ENCODE results near the gene AHSG. TPM values are rescaled to one million over a fixed set of nuclear protein-coding genes. Genes with fewer than 3 reads are reported as not detected.

AHSG gene
- total RNA-seq, 1 donor from 2014 or later, result not detected

Other genes with a start within 250 kb of the AHSG start
- gene CRYGS, start 68.7 kb upstream of the AHSG start, total RNA-seq, result 3.1 TPM
- 13.1 TPM for gene TBCCD1, start 45.7 kb upstream of the AHSG start, total RNA-seq
- 47.0 TPM for gene DNAJB11, start 42.3 kb upstream of the AHSG start, total RNA-seq
- not detected for gene FETUB, start 27.3 kb downstream of the AHSG start, total RNA-seq
- not detected for gene HRG, start 53.0 kb downstream of the AHSG start, total RNA-seq
- gene KNG1, start 104.3 kb downstream of the AHSG start, total RNA-seq, result not detected
- gene EIF4A2, start 170.5 kb downstream of the AHSG start, total RNA-seq, result 237 TPM
- gene RFC4, start 193.4 kb downstream of the AHSG start, total RNA-seq, result 6.4 TPM
- gene ADIPOQ, start 229.7 kb downstream of the AHSG start, total RNA-seq, result 1,676 TPM

All from mesenteric fat pad (tissue), 1 donor.